ENCODE data around the gene KRTAP5-8.

GRCh38 chr11:71502026-71502425 is 35.8 kb upstream of the KRTAP5-8 start:
- TF ChIP-seq POLR2A (IDR thresholded peaks at IDR 0.05) (no peak), POLR2AphosphoS5 (IDR thresholded peaks at IDR 0.05) (no peak)
- TF ChIP-seq, protein P1, sequence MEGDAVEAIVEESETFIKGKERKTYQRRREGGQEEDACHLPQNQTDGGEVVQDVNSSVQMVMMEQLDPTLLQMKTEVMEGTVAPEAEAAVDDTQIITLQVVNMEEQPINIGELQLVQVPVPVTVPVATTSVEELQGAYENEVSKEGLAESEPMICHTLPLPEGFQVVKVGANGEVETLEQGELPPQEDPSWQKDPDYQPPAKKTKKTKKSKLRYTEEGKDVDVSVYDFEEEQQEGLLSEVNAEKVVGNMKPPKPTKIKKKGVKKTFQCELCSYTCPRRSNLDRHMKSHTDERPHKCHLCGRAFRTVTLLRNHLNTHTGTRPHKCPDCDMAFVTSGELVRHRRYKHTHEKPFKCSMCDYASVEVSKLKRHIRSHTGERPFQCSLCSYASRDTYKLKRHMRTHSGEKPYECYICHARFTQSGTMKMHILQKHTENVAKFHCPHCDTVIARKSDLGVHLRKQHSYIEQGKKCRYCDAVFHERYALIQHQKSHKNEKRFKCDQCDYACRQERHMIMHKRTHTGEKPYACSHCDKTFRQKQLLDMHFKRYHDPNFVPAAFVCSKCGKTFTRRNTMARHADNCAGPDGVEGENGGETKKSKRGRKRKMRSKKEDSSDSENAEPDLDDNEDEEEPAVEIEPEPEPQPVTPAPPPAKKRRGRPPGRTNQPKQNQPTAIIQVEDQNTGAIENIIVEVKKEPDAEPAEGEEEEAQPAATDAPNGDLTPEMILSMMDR (IDR thresholded peaks at IDR 0.05): no peak
